ENCODE measurements around the gene DPH6.

Gene DPH6

GRCh38 chr15:35557012-35557411 lies 11.0 kb upstream of the DPH6 start:
- DNase-seq (ENCODE audit: low read depth) = no peak
- in situ Hi-C loops (cut with HindIII; ENCODE audit: low sequenced_read_pairs) = no loop called here
- no peak overlapping the region for H3K4me3 ChIP-seq (ENCODE audit: low read depth, low read length)
- TF ChIP-seq CTCF (IDR thresholded peaks at IDR 0.05; ENCODE audit: low read depth, low read length, missing control alignments) = no peak

DNA sequence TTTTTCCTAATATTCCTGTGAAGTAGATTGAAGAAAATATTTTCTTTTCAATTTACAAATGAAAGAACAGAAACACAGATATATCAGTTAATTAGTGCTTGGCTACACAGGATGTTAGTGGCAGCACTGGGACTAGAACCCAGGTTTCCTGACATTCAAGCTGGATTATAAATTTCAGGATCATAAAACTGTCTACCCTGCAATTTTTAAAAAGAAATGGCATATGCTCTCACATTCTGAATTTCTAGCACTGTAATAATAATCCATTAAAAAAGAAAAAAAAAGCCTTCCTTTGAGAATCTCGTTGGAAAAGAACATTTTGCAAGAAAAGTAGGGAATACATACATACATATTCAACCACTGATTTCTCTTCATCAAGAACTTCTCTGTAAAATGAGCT lies 9.3 kb upstream of the DPH6 start:
- no peak for DNase-seq (ENCODE audit: low read depth)
- TF ChIP-seq CTCF (IDR thresholded peaks at IDR 0.05; ENCODE audit: low read depth, low read length, missing control alignments) = no peak
- in situ Hi-C loops (cut with HindIII; ENCODE audit: low sequenced_read_pairs) = no loop called here
- H3K4me3 ChIP-seq (ENCODE audit: low read depth, low read length) = no peak overlapping the region

DNA sequence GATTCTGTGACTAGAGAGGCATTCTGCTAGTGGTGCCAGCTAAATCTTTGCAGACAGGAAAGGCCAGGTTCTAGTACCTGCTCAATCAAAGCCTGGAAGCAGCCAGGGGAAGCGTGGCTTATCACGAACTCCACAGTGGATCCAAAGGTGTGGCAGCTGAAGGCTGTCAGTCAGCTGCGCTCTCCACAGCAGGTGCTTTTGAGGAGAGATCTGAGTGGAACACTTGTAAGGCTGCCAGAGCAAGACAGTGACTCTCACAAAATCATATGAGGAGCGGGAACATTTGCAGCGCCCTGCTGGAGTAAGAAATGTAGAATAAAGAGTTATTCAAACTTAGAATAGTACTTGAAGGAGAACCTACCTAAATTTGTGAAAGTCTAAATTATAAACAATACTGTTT lies 5.0 kb upstream of the DPH6 start:
- TF ChIP-seq CTCF (IDR thresholded peaks at IDR 0.05; ENCODE audit: low read depth, low read length, missing control alignments) = no peak
- in situ Hi-C loops (cut with HindIII; ENCODE audit: low sequenced_read_pairs) = no loop called here
- H3K4me3 ChIP-seq (ENCODE audit: low read depth, low read length) = no peak overlapping the region
- no peak for DNase-seq (ENCODE audit: low read depth)

DNA sequence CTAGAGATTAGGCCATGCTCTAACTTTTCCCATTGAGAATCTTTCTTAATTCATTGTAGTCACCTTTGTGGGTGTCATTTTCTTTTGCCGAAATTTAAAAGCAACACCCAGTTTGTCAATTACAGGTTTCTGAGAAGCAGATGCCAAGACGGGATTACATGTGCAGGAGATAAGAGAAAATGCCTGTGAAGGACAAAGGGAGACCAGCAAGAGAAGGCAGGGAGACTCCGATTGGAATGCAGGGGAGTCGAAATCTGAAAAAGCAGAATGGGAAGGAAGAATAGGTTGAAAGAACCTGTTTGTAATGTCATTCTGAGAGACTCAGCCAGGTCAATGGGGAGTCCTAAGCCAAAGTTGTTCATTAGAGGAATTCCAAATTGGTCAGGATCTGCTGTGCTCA lies 3.6 kb upstream of the DPH6 start:
- no peak for TF ChIP-seq CTCF (IDR thresholded peaks at IDR 0.05; ENCODE audit: low read depth, low read length, missing control alignments)
- in situ Hi-C loops (cut with HindIII; ENCODE audit: low sequenced_read_pairs) = no loop called here
- DNase-seq (ENCODE audit: low read depth) = no peak
- H3K4me3 ChIP-seq (ENCODE audit: low read depth, low read length) = no peak overlapping the region

DNA sequence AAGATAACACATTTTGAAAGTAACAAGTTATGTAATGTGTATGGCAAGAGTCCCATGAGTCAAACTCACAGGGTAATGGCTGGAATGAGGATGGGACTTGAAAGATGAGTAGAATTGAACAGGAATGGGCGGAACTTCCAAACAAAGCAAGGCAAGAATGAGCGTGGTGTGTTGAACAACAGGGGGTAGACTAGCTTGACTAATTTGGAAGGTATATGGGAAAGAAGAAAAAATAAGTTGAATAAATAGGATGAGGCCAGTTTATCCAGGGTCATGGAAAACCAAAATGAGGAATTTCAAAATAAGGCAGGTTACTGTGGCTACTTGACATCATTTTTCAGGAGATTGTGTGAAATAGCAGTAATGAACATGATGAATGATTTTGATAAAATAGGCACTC lies 2.5 kb upstream of the DPH6 start:
- no peak overlapping the region for H3K4me3 ChIP-seq (ENCODE audit: low read depth, low read length)
- no peak for TF ChIP-seq CTCF (IDR thresholded peaks at IDR 0.05; ENCODE audit: low read depth, low read length, missing control alignments)
- in situ Hi-C loops (cut with HindIII; ENCODE audit: low sequenced_read_pairs) = no loop called here
- DNase-seq (ENCODE audit: low read depth) = no peak

DNA sequence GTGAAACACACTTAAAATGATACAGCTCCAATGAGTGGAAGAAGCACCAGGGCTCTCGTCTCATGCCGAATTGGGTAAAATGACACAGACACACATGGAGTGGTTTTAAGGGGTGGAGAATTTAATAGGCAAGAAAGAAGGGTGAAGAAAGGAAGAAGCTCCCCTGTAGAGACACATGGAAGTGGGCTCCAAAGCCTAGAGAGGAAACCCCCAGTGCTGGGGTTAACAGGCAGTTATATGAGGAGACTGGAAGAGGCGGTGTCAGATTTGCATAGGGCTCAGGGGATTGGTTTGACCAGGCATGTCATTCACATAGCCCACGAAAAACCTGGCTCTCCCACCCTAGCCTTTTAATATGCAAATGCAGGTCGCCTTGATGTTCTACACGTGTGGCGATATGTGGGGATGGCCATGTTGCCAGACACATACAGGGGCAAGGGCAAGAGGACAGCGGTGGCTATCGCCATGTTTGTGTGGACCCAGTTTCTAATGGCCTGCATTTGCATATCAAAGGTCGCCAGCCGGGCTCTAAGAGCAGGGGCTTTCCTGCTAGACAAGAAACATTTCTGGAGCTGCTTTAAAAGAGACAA lies 1.9 kb upstream of the DPH6 start:
- in situ Hi-C loops (cut with HindIII; ENCODE audit: low sequenced_read_pairs) = no loop called here
- no peak for DNase-seq (ENCODE audit: low read depth)
- no peak for TF ChIP-seq CTCF (IDR thresholded peaks at IDR 0.05; ENCODE audit: low read depth, low read length, missing control alignments)

More for the DNA sequence above, 1.9 kb upstream of the DPH6 start:
- no peak overlapping the region for H3K4me3 ChIP-seq (ENCODE audit: low read depth, low read length)
